Measurements from ENCODE around the gene OSBPL3. TPM values are rescaled to one million over a fixed set of nuclear protein-coding genes. Genes with fewer than 3 reads are reported as not detected.

The OSBPL3 gene
- polyA plus RNA-seq, 3 donors, result 2.6 to 9.2 (median 3.7) TPM

DNA sequence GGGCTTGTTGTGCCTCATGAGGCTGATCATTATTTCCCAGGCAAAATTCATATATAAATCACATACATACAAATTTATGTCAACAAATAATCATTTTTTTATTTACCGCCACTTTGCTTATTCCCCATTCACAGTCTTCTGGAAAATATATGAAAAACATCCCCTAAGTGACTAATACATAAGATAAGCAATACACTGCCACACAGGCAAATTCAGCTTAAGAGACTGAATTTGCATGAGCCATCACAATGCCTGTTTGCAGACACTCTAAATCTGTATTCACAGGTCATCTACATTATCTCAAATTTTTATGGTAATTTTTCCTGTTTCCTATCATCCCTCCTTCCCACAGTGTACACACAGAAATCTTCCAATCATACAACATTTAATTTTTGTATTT, 13.2 kb downstream of the OSBPL3 start:
- H3K4me3 Mint-ChIP-seq, result no peak overlapping the region
- H3K4me1 Mint-ChIP-seq, result peaks cover 48% of the 10 kb centered on the region
- Histone ChIP-seq H3K27ac (ENCODE audit: low read depth in 1 of 2, low read length in 2 of 2) (no peak overlapping the region), H3K9me3 (replicated peaks in 1 of 2; ENCODE audit: control insufficient read depth in 1 of 2, insufficient read depth in 1 of 2, low read length in 2 of 2) (no peaks in the 10 kb centered on the region), H3K4me1 (ENCODE audit: control insufficient read depth in 1 of 2, insufficient read depth in 2 of 2, low read length in 2 of 2) (peaks cover 31 to 32% of the 10 kb centered on the region in 2 donors), H2AFZ (ENCODE audit: insufficient read depth, low read depth, low read length, poor library complexity, severe bottlenecking) (no peak overlapping the region), H3K79me2 (ENCODE audit: insufficient read depth, low read length) (peaks cover 2% of the 10 kb centered on the region), H4K20me1 (ENCODE audit: insufficient read depth, low read length) (no peaks in the 10 kb centered on the region), H3K27me3 (ENCODE audit: control insufficient read depth in 2 of 2, insufficient read depth in 2 of 2, low read length in 2 of 2) (no peaks in the 10 kb centered on the region), H3K9ac (ENCODE audit: insufficient read depth, low read length, poor library complexity, severe bottlenecking) (no peak overlapping the region), H3K4me3 (replicated peaks in 1 of 3; ENCODE audit: low read depth in 2 of 3, low read length in 3 of 3) (no peak overlapping the region), H3K36me3 (replicated peaks in 1 of 2; ENCODE audit: control insufficient read depth in 1 of 2, insufficient read depth in 2 of 2, low read length in 2 of 2) (no peaks in the 10 kb centered on the region), H3K4me2 (replicated peaks; ENCODE audit: extremely low read depth, low read length, poor library complexity, severe bottlenecking) (no peak overlapping the region)
- H3K36me3 Mint-ChIP-seq, result peaks cover 0 to 1% of the 10 kb centered on the region in 2 donors
- peaks cover 0 to 3% (median 0%) of the 10 kb centered on the region in 7 donors for H3K9me3 Mint-ChIP-seq
- WGBS (ENCODE audit: insufficient coverage), result no CpG with 5 or more reads among the region's 1 CpG
- peaks cover 0 to 1% (median 1%) of the 10 kb centered on the region in 3 donors for H3K27me3 Mint-ChIP-seq (ENCODE audit: low read depth in 3 of 3)
- no peak overlapping the region for H3K27ac Mint-ChIP-seq
- TF ChIP-seq, protein P1, sequence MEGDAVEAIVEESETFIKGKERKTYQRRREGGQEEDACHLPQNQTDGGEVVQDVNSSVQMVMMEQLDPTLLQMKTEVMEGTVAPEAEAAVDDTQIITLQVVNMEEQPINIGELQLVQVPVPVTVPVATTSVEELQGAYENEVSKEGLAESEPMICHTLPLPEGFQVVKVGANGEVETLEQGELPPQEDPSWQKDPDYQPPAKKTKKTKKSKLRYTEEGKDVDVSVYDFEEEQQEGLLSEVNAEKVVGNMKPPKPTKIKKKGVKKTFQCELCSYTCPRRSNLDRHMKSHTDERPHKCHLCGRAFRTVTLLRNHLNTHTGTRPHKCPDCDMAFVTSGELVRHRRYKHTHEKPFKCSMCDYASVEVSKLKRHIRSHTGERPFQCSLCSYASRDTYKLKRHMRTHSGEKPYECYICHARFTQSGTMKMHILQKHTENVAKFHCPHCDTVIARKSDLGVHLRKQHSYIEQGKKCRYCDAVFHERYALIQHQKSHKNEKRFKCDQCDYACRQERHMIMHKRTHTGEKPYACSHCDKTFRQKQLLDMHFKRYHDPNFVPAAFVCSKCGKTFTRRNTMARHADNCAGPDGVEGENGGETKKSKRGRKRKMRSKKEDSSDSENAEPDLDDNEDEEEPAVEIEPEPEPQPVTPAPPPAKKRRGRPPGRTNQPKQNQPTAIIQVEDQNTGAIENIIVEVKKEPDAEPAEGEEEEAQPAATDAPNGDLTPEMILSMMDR (IDR thresholded peaks at IDR 0.05), result no peak
- no peak for DNase-seq
- intact Hi-C loops (cut with micrococcal nuclease), result no loop called here

DNA sequence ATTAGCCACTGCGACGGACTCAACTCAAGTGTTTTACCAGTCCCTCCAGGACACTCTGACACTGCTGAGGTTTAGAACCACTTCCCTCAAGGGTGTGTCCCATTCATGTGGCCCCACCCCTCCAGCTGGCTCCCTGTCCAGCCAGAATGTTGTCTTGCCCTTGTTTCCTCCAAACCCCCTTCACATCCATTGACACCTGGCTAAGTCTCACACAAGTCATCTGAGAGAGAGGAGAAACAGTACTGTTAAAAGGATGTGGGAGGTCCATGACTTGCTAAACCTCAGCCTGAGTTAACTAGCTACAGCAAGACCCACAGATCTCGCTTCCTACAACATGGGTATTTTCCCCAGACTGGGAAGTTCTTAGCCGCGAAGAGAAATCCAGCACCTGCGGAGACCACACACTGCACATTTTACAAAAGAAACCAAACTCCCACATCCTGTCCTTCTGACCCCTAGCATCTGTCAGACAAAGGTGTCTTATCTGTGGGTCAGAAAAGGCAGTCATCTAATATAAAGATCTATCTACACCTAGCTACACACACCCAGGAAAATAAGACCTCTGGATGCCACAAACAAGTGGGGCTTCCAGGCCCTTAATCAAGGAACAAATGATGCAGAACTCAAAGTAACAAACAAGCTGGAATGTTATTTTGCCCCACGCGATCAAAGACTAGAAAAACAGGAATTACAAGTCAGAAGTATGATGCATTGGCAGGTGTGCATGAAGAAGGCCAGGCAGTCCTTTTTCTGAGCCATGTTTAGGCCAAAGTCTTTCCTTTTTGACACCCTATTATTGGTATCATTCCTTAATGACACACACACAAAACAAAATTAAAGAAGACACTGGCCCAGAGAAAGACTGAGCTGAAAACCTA, 13.9 kb downstream of the OSBPL3 start:
- intact Hi-C loops (cut with micrococcal nuclease), result no loop called here
- peak overlapping the region in 1 of 3 experiments; percentile 27 for H3K4me3 ChIP-seq (replicated peaks in 1 of 3; ENCODE audit: low read depth in 2 of 3, low read length in 3 of 3)
- Mint-ChIP-seq H3K4me1 (peaks cover 49% of the 10 kb centered on the region), H3K27me3 (ENCODE audit: low read depth in 3 of 3) (peaks cover 0 to 1% (median 1%) of the 10 kb centered on the region in 3 donors), H3K27ac (peak overlapping the region in 4 of 7 donors; percentile 19 to 62 (median 48)), H3K36me3 (peaks cover 0 to 1% of the 10 kb centered on the region in 2 donors), H3K9me3 (peaks cover 0 to 3% (median 0%) of the 10 kb centered on the region in 7 donors), H3K4me3 (peak overlapping the region; percentile 13 to 80)
- no peaks in the 10 kb centered on the region for H4K20me1 ChIP-seq (ENCODE audit: insufficient read depth, low read length)
- DNase-seq, result peak; percentile 20 to 31 (median 28)
- peak overlapping the region; percentile 33 for H3K4me2 ChIP-seq (replicated peaks; ENCODE audit: extremely low read depth, low read length, poor library complexity, severe bottlenecking)
- TF ChIP-seq, protein P1 (IDR thresholded peaks at IDR 0.05), result no peak
- no peaks in the 10 kb centered on the region for H3K27me3 ChIP-seq (ENCODE audit: control insufficient read depth in 2 of 2, insufficient read depth in 2 of 2, low read length in 2 of 2)
- peak overlapping the region; percentile 15 to 17 for H3K27ac ChIP-seq (ENCODE audit: low read depth in 1 of 2, low read length in 2 of 2)
- no peaks in the 10 kb centered on the region for H3K36me3 ChIP-seq (replicated peaks in 1 of 2; ENCODE audit: control insufficient read depth in 1 of 2, insufficient read depth in 2 of 2, low read length in 2 of 2)
- no peaks in the 10 kb centered on the region for H3K9me3 ChIP-seq (replicated peaks in 1 of 2; ENCODE audit: control insufficient read depth in 1 of 2, insufficient read depth in 1 of 2, low read length in 2 of 2)
- WGBS (ENCODE audit: insufficient coverage), result 15% methylated on average over 4 of the region's 8 CpGs
- H3K79me2 ChIP-seq (ENCODE audit: insufficient read depth, low read length), result peaks cover 6% of the 10 kb centered on the region
- H3K9ac ChIP-seq (ENCODE audit: insufficient read depth, low read length, poor library complexity, severe bottlenecking), result no peak overlapping the region
- H2AFZ ChIP-seq (ENCODE audit: insufficient read depth, low read depth, low read length, poor library complexity, severe bottlenecking), result peak overlapping the region; percentile 24
- peaks cover 31 to 32% of the 10 kb centered on the region in 2 donors for H3K4me1 ChIP-seq (ENCODE audit: control insufficient read depth in 1 of 2, insufficient read depth in 2 of 2, low read length in 2 of 2)
